ENCODE results near the gene RLN2.
"Not testable (repeated sequence)": the region's sequence is repeated elsewhere in the genome, so short reads cannot be mapped to it uniquely, and the experiment has no call there.

GRCh38 chr9:5331276-5331675 lies 26.8 kb upstream of the RLN2 start:
- not testable (repeated sequence) for TF ChIP-seq ZNF274 (IDR thresholded peaks at IDR 0.05; ENCODE audit: low read depth, low read length); SUZ12 (IDR thresholded peaks at IDR 0.05; ENCODE audit: extremely low read depth, insufficient read depth, insufficient read length)
